Stimulated activated CD4-positive, alpha-beta T cell treated with anti-CD3 and anti-CD28 coated beads, Interleukin-2, amount 100 ng/mL, for 48 hours (primary cell): Measurements from ENCODE around the gene CLEC2D.
"Not testable (repeated sequence)": the region's sequence is repeated elsewhere in the genome, so short reads cannot be mapped to it uniquely, and the experiment has no call there.

Experiments
- DNase-seq, 2 donors: peaks; one replicate each; pipeline ENCODE4 v3.0.0-alpha.2; 2020

Gene CLEC2D

DNA sequence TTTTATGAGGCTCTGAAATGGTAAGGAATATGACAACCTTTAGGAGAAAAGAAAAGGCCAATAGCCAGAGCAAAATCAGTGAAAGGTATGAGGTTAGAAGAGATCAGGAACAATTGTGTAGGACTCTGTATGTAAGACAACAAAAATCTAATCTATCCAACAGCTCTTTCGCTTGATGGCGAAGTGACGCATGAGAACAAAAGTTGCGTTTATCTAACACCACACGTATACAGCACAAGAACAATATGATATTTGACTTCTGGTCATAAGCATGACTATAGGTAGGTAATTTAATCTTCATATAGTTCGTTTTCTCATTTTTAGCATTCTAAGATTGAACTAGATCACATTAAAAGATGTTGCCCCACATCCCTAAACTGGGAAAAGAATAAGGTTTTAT, 61.9 kb downstream of the CLEC2D start:
- no peak for DNase-seq

DNA sequence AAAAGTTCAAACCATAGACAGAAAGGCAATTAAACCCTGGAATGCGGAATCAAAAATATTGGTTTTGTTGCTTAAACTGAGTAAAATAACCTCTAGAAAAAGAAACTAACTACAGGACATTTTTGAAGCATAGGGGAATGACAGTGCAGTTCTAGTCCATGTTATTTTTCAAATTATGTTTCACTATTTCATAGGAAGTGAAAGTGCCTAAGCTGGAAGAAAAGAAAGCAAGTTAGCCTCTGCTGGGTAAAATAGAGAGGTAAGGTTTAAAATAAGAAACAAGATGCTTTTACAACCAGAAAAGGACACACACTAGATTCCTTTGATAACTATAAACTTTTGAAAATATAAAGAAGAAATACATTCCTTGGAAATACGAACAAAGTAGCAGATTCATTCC, 62.3 kb downstream of the CLEC2D start:
- DNase-seq: no peak

DNA sequence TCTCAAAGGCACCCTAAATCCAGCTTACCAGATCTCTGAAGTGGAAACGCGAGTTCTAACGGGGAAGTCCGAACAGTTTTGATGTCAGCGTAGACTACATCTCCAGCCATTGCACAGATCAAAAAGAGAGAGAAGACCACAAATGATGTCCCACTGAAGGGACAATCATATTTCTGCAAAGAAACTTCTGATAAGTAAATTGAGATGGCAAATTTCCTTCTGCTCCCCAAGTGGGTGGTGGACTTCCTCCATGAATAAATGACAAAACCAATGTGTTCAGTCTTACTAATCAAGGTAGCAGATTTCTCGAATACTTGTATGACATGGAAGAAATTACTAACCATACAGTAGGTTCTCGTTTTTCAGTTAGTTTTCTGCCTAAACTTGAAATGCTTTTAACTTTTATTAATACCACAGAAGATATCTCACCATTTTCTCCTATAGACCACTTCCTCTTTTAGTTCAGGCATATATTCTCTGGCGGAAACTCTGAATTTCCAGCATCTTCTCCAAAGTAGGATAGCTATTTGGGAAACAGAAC, 63.5 kb downstream of the CLEC2D start, which contains the start of gene CLECL1:
TSS of gene CLECL1 (minus strand) at position 177 of the 541 bp plus-strand sequence.
- DNase-seq: no peak

DNA sequence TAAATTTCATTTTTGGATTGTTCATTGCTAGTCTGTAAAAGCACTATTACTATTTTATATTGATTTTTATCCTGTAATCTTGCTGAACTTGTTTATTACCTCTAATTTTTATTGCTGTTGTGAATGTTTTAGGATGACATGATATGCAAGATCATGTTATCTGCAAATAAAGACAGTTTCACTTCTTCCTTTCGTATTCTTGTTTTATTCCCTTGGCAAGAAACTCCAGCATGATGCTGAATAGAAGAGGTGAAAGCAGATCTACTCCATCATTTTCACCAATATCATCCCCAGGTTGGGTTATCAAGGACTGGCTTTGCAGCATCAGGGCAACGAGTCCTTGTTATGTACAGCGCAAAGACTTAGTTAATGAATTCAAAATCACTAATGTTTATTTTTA, 66.1 kb downstream of the CLEC2D start:
- no peak for DNase-seq

DNA sequence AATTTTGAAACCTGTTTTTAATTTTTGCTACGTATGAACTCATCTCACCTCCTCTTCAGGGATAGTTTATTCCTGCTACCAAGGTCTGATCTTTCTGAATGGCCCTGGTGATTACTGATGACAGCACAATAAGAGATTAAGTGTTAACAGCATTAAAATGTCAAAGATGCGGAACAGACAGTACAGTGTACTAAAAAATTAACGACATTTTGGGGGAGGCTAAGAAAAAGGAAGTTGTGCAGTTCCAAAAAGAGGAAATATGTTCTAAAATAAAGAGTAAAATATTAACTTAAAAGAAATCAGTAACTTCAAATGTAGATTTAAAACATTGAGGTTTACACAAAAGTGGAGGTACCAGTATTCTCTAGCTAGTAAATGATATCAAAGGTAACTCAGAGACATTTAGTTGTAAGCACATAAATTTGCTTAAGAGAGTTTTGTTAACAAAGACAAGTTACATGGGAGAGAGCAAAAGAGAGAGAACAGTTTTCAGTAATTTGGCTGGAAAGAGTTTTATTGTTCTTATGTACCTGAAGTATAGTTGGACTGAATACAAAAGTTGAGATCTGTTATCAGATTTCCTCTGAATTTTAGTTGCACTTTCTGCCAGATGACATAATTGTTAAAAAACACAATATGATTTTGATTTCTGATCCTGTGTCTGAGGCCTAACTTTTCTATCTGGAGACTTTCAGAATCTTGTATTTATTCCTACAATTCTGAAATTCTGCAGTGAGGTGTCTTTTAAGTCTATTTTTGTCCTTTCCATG, 67.6 kb downstream of the CLEC2D start:
- DNase-seq: no peak

DNA sequence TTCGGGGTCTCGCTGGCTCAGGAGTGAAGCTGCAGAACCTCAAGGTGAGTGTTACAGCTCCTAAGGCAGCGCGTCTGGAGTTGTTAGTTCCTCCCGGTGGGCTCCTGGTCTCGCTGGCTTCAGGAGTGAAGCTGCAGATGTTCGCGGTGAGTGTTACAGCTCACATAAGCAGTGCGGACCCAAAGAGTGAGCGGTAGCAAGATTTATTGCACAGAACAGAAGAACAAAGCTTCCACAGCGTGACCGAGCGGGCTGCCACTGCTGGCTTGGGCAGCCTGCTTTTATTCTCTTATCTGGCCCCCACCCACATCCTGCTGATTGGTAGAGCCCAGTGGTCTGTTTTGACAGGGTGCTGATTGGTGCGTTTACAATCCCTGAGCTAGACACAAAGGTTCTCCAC, 69.4 kb downstream of the CLEC2D start:
- DNase-seq: not testable (repeated sequence)

DNA sequence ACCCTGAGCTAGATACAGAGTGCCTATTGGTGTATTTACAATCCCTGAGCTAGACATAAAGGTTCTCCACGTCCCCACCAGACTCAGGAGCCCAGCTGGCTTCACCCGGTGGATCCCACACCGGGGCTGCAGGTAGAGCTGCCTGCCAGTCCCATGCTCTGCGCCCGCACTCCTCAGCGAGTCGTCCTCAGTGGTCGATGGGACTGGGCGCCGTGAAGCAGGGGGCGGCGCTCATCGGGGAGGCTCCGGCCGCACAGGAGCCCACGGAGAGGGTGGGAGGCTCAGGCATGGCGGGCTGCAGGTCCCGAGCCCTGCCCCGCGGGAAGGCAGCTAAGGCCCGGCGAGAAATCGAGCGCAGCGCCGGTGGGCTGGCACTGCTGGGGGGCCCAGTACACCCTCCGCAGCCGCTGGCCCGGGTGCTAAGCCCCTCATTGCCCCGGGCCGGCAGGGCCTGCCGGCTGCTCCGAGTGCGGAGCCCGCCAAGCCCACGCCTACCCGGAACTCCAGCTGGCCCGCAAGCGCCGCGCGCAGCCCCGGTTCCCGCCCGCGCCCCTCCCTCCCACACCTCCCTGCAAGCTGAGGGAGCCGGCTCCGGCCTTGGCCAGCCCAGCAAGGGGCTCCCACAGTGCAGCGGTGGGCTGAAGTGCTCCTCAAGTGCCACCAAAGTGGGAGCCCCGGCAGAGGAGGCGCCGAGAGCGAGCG, 70.0 kb downstream of the CLEC2D start:
- DNase-seq: not testable (repeated sequence)

DNA sequence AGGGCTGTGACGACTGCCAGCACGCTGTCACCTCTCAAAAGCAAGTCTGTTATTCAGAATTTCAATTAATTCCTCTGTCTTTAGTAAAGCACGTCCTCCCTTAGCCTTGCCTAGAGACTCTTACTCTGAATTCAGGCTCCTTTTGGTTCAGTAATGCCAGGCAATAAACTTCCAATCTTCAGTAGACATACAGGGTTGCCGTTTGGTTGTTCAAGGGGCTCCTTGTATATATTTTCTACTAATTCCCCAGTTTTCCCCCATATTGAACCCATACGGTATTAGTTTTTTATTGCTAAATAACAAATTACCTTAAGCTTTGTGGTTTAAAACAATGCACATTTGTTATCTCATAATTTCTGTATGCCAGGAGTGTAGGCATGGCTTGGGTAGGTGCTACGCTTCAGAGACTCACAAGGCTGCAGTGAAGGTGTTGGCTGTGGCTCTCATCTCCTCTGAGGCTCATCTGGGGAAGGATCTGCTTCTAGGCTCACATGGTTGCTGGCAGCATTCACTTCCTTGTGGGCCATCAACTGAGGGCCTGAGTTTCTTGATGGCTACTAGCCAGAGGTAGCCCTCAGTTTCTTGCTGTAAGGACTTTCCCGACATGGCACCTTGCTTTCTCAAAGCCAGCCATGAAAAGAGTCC, 70.7 kb downstream of the CLEC2D start:
- no peak for DNase-seq

DNA sequence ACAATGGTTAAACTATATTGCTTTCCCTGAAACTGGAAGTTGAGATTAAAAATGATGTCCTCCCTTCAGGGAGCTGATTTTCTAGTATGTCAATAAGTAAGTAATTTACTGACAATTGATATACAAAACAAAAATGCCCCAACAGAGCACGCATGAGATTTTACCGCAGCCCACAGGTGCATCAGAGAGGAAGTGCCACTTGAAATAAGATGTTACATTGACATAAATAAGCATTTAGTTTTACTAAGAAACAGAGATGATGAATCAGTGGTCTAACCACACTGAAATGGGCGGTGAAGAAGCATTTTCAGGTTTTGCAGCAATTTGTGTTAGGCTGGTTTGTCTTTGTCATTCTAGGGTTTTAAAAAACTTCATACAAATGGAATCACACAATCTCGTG, 72.2 kb downstream of the CLEC2D start:
- DNase-seq: no peak

DNA sequence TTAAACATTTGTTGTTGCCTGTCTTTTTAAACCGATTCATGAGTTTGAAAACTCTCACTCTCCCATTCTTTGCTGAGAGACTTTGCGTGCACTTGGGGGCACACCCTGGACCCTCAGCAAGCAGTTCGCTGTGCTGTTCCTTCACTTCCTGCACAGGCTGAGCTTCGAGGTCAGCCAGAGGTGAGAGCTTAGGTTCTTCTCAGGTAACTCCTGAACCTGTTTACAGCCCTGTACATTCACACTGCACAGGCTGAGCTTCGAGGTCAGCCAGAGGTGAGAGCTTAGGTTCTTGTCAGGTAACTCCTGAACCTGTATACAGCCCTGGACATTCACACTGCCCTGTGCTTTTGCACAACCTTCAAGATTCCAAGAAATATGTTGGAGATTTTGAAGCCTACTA, 73.1 kb downstream of the CLEC2D start:
- no peak for DNase-seq

DNA sequence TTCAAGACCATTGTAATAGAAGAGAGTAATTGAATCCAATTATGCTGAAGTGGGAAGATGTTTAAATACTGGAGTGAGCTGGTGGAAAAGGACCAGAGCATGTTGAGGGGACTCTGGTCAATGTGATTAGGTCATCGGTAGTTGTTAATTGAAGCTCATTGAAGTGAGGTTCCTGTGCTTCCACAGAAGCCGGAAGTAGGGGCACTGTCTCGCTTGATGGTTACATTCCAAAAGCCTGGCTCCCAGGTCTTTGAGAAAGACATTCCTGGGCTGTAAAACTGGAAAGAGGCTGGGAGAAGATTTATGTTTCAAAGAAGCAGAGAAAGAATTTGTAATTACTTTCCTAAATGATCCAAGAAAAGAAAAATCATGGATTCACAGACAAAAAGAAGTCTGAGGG, 75.7 kb downstream of the CLEC2D start:
- DNase-seq: no peak
